ENCODE results near the gene EFS.
"Not testable (repeated sequence)": the region's sequence is repeated elsewhere in the genome, so short reads cannot be mapped to it uniquely, and the experiment has no call there.

The EFS gene

GRCh38 chr14:23398348-23398747 lies 33.4 kb upstream of the EFS start:
- no peak for DNase-seq

GRCh38 chr14:23396781-23397407 lies 31.9 kb upstream of the EFS start:
- no peak for DNase-seq

GRCh38 chr14:23396126-23396525 lies 31.2 kb upstream of the EFS start:
- no peak for DNase-seq

- no peak for DNase-seq
Measured at GRCh38 chr14:23392613-23393012, 27.6 kb upstream of the EFS start.

- DNase-seq: not testable (repeated sequence)
Measured at GRCh38 chr14:23389871-23390270, 24.9 kb upstream of the EFS start.

GRCh38 chr14:23389396-23389795 lies 24.4 kb upstream of the EFS start:
- no peak for DNase-seq

- no peak for DNase-seq
Measured at GRCh38 chr14:23388996-23389395, 24.0 kb upstream of the EFS start.

GRCh38 chr14:23387916-23388882 lies 23.2 kb upstream of the EFS start:
- DNase-seq: no peak

- no peak for DNase-seq
Measured at GRCh38 chr14:23386999-23387398, 22.0 kb upstream of the EFS start.

GRCh38 chr14:23386266-23386657 lies 21.3 kb upstream of the EFS start:
- DNase-seq: not testable (repeated sequence)

- no peak for DNase-seq
Measured at GRCh38 chr14:23385642-23386265, 20.8 kb upstream of the EFS start.

- DNase-seq: no peak
Measured at GRCh38 chr14:23385244-23385641, 20.3 kb upstream of the EFS start.

GRCh38 chr14:23384364-23385080 lies 19.6 kb upstream of the EFS start:
- DNase-seq: no peak

GRCh38 chr14:23382731-23383440 lies 17.9 kb upstream of the EFS start:
- DNase-seq: no peak

- no peak for DNase-seq
Measured at GRCh38 chr14:23382276-23382675, 17.3 kb upstream of the EFS start.

GRCh38 chr14:23381871-23382270 lies 16.9 kb upstream of the EFS start:
- DNase-seq: no peak

GRCh38 chr14:23380976-23381375 lies 16.0 kb upstream of the EFS start:
- DNase-seq: no peak

- no peak for DNase-seq
Measured at GRCh38 chr14:23380197-23380914, 15.4 kb upstream of the EFS start.

GRCh38 chr14:23379366-23380196 lies 14.6 kb upstream of the EFS start:
- peak; percentile 56 for DNase-seq

- no peak for DNase-seq
Measured at GRCh38 chr14:23378612-23379220, 13.7 kb upstream of the EFS start.

All from eye (tissue), 1 donor.